HepG2 (cell line): ENCODE results near the gene DSCAML1. TPM values are rescaled to one million over a fixed set of nuclear protein-coding genes. Genes with fewer than 3 reads are reported as not detected.

Source experiments
- ATAC-seq: fragments of 200-7000 bp; cut with Tn5 transposase; 3 replicates; pipeline ENCODE4 v1.9.1; 2020; ENCODE audit warnings: mild to moderate bottlenecking, moderate library complexity
- BruUV-seq: library from RNA; stranded (reverse); fragments of 400-500 nt; replicated peaks from 2 replicates; lab custom pipeline; 2021; lab: Mats Ljungman, UMichigan
- CTCF ChIA-PET: fragments of 300-600 bp; formaldehyde crosslinking; extraction: SDS; loops from one replicate; lab custom pipeline; 2021; ENCODE audit warnings: low total read pairs, inconsistent platforms, low intra/inter-chr PET ratio; lab: Yijun Ruan, JAX
- POLR2A ChIA-PET: fragments of 350-600 bp; sonication (Branson Sonifier 250); formaldehyde crosslinking; loops from one replicate; lab custom pipeline; 2020; ENCODE audit warnings: antibody characterized with exemption, inconsistent platforms; lab: Yijun Ruan, JAX
- DNase-seq: peaks from one replicate; pipeline ENCODE4 v3.0.0-alpha.2; 2015; ENCODE audit warnings: low spot score
- FAIRE-seq: peaks from 3 replicates; lab custom pipeline; 2011; peaks lifted over from hg19 to GRCh38; lab: Jason Lieb, UNC
- H2AFZ ChIP-seq: one replicate; pipeline ENCODE4 v1.6.1; 2011; ENCODE audit warnings: low read length, inconsistent platforms
- H3K27ac ChIP-seq: fragments of 300-600 bp; 3 replicates; pipeline ENCODE4 v1.8.0; 2011; ENCODE audit warnings: mixed run types, mild to moderate bottlenecking, mixed read lengths, low read length, inconsistent platforms; ENCODE audit not compliant: insufficient read depth; ENCODE audit errors: extremely low read length
- H3K27me3 ChIP-seq, 2 experiments: fragments of 200-600 bp in 1 of 2; 2 replicates in 1 of 2; 3 replicates in 1 of 2; pipeline versions ENCODE4 v1.6.0 to v1.8.0; 2011; ENCODE audit warnings: low read length in 2 of 2, mild to moderate bottlenecking in 2 of 2, moderate library complexity in 2 of 2, inconsistent platforms in 1 of 2; ENCODE audit not compliant: insufficient read depth in 2 of 2, control insufficient read depth in 1 of 2
- H3K36me3 ChIP-seq, 2 experiments: fragments of 200-600 bp in 1 of 2; replicated peaks in 1 of 2; 2 replicates in 1 of 2; 3 replicates in 1 of 2; pipeline versions ENCODE4 v1.5.1 to v1.8.0; 2011; ENCODE audit warnings: low read length in 2 of 2, inconsistent platforms in 1 of 2; ENCODE audit not compliant: insufficient read depth in 2 of 2, control insufficient read depth in 1 of 2
- H3K4me1 ChIP-seq: 2 replicates; pipeline ENCODE4 v1.5.1; 2012; ENCODE audit warnings: low read length, inconsistent platforms; ENCODE audit not compliant: insufficient read depth
- H3K4me2 ChIP-seq: 2 replicates; pipeline ENCODE4 v1.6.0; 2011; ENCODE audit warnings: low read depth, low read length, inconsistent platforms
- H3K4me3 ChIP-seq, 3 experiments: fragments of 200-600 bp in 1 of 3; sonication (generic), shearing (Covaris generic) in 1 of 3; replicated peaks in 1 of 3; 2 replicates each; pipeline ENCODE4 v1.5.1; 2011 to 2016; ENCODE audit warnings: low read length in 3 of 3, inconsistent platforms in 2 of 3, low read depth in 2 of 3, mild to moderate bottlenecking in 2 of 3, control low read depth in 1 of 3, mixed read lengths in 1 of 3; ENCODE audit not compliant: insufficient read depth in 1 of 3
- H3K79me2 ChIP-seq: one replicate; pipeline ENCODE4 v1.6.1; 2011; ENCODE audit warnings: low read length, inconsistent platforms; ENCODE audit not compliant: insufficient read depth
- H3K9ac ChIP-seq: 2 replicates; pipeline ENCODE4 v1.6.0; 2011; ENCODE audit warnings: mild to moderate bottlenecking, low read depth, low read length, inconsistent platforms; ENCODE audit not compliant: insufficient read depth
- H3K9me3 ChIP-seq: 2 replicates; pipeline ENCODE4 v1.5.1; 2012; ENCODE audit warnings: mild to moderate bottlenecking, low read length
- H4K20me1 ChIP-seq: 2 replicates; pipeline ENCODE4 v1.6.0; 2011; ENCODE audit warnings: inconsistent platforms, mild to moderate bottlenecking, low read length, moderate library complexity; ENCODE audit not compliant: insufficient read depth
- PLRG1 ChIP-seq: fragments of 450-650 bp; conservative IDR thresholded peaks from 2 replicates; pipeline ENCODE4 v1.6.1; 2016
- ZNF235 ChIP-seq: sonication (generic); formaldehyde crosslinking; IDR thresholded peaks from 2 replicates; pipeline ENCODE4 v1.8.1; 2023; ENCODE audit warnings: mild to moderate bottlenecking, missing genetic modification reagents, borderline replicate concordance
- ZNF24 ChIP-seq: fragments of 450-650 bp; IDR thresholded peaks from 2 replicates; pipeline ENCODE4 v1.6.1; 2017; ENCODE audit warnings: antibody characterized with exemption, mild to moderate bottlenecking
- ZNF367 ChIP-seq: sonication (generic); formaldehyde crosslinking; IDR thresholded peaks from 2 replicates; pipeline ENCODE4 v1.4.0; 2020; ENCODE audit warnings: missing genetic modification reagents, borderline replicate concordance
- ZNF530 ChIP-seq: sonication (generic); formaldehyde crosslinking; IDR thresholded peaks from 2 replicates; pipeline ENCODE4 v1.5.0; 2020; ENCODE audit warnings: low read depth, mild to moderate bottlenecking, missing genetic modification reagents
- ZNF572 ChIP-seq: sonication (generic); formaldehyde crosslinking; IDR thresholded peaks from 2 replicates; pipeline ENCODE4 v1.5.1; 2020; ENCODE audit warnings: mild to moderate bottlenecking, missing genetic modification reagents
- ZNF629 ChIP-seq: sonication (generic); formaldehyde crosslinking; conservative IDR thresholded peaks from 2 replicates; pipeline ENCODE4 v1.5.0; 2020; ENCODE audit warnings: missing genetic modification reagents
- ZUFSP ChIP-seq: sonication (generic); formaldehyde crosslinking; IDR thresholded peaks from 2 replicates; pipeline ENCODE4 v1.9.0; 2021; ENCODE audit warnings: missing genetic modification reagents, mild to moderate bottlenecking, borderline replicate concordance
- WGBS: methylation state at CpG from one replicate; pipeline ENCODE4 v1.1.6; 2017; ENCODE audit warnings: low lambda C conversion rate; 5-methylcytosine and 5-hydroxymethylcytosine counted together
- in situ Hi-C: cut with HindIII; loops from 2 replicates; pipeline ENCODE4 v1.10.0; 2017; ENCODE audit warnings: low pct_unique_long_range_greater_than_20kb; ENCODE audit not compliant: extremely low pct_ligation_motif_present
- intact Hi-C: fragments of 100-400 bp; cut with micrococcal nuclease; formaldehyde crosslinking; loops from one replicate; pipeline ENCODE4 v1.10.0; 2022; ENCODE audit not compliant: unreplicated experiment
- polyA plus RNA-seq, 8 experiments: library from polyadenylated mRNA; depleted of rRNA in 3 of 8; stranded (reverse) in 7 of 8; unstranded in 1 of 8; fragments of >200 nt; fragmentation: Illumina TruSeq in 4 of 8; extraction: Trizol in 4 of 8; gene quantifications; 2 replicates each; pipeline versions ENCODE4 v1.2.1 to v1.2.3, GENCODE V29; 2011 to 2016; ENCODE audit warnings: low read depth in 4 of 8, missing spikeins in 1 of 8, mixed read lengths in 1 of 8; ENCODE audit not compliant: insufficient read depth in 1 of 8
- total RNA-seq, 5 experiments: library from RNA; depleted of rRNA; stranded (reverse); fragments of >200 nt; fragmentation: Illumina TruSeq; extraction: Trizol; gene quantifications; 2 replicates each; pipeline ENCODE4 v1.2.3, GENCODE V29; 2016; ENCODE audit warnings: low read depth in 1 of 5
- TF ChIP-seq, protein P1 (sequence below): sonication (generic); formaldehyde crosslinking; IDR thresholded peaks from 2 replicates; pipeline ENCODE4 v1.4.0; 2020; ENCODE audit warnings: missing genetic modification reagents

The DSCAML1 gene
- total and polyA plus RNA-seq, 2 of the 13 experiments (the other 11 are each of a cell fraction or from before 2014, with no cell fraction given), result 0.29 to 0.40 TPM

GRCh38 chr11:117712530-117712929 is 84.5 kb downstream of the DSCAML1 start:
- no peak overlapping the region for H2AFZ ChIP-seq
- CTCF ChIA-PET, result no interaction called here
- no TSS peak for BruUV-seq
- 59% methylated on average over 13 of the region's 13 CpGs for WGBS
- no peak overlapping the region for H3K4me3 ChIP-seq
- H3K9me3 ChIP-seq, result no peaks in the 10 kb centered on the region
- FAIRE-seq, result no peak
- no peaks in the 10 kb centered on the region for H3K79me2 ChIP-seq
- no peak for DNase-seq
- H3K36me3 ChIP-seq, result no peaks in the 10 kb centered on the region
- ATAC-seq, result no peak
- intact Hi-C loops (no loop called here), in situ Hi-C loops (no loop called here)
- POLR2A ChIA-PET, result no interaction called here
- no peak overlapping the region for H3K4me2 ChIP-seq
- peaks cover 6% of the 10 kb centered on the region for H3K4me1 ChIP-seq
- H3K27ac ChIP-seq, result no peak overlapping the region
- peaks cover 1% of the 10 kb centered on the region; the same call in 1 of the 2 replicates for H4K20me1 ChIP-seq
- H3K27me3 ChIP-seq, result peaks cover 6 to 17% of the 10 kb centered on the region in 2 experiments; a peak in 3 of 5 replicates
- no peak for TF ChIP-seq ZNF367 (CRISPR knock-in tag)
- no peak for TF ChIP-seq ZNF572 (CRISPR knock-in tag)
- no peak for TF ChIP-seq PLRG1
- TF ChIP-seq, protein P1, sequence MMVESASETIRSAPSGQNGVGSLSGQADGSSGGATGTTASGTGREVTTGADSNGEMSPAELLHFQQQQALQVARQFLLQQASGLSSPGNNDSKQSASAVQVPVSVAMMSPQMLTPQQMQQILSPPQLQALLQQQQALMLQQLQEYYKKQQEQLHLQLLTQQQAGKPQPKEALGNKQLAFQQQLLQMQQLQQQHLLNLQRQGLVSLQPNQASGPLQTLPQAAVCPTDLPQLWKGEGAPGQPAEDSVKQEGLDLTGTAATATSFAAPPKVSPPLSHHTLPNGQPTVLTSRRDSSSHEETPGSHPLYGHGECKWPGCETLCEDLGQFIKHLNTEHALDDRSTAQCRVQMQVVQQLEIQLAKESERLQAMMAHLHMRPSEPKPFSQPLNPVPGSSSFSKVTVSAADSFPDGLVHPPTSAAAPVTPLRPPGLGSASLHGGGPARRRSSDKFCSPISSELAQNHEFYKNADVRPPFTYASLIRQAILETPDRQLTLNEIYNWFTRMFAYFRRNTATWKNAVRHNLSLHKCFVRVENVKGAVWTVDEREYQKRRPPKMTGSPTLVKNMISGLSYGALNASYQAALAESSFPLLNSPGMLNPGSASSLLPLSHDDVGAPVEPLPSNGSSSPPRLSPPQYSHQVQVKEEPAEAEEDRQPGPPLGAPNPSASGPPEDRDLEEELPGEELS, result no peak
- no peak for TF ChIP-seq ZNF530
- TF ChIP-seq ZNF235 (CRISPR knock-in tag), result no peak
- H3K9ac ChIP-seq, result no peak overlapping the region

- TF ChIP-seq ZNF24, result no peak
- TF ChIP-seq ZUFSP (CRISPR knock-in tag), result no peak
- 0 out of 2 replicates have a peak, but pooled peaks have one; percentile 18 for TF ChIP-seq ZNF629
- intact Hi-C loops, result no loop called here
- no TSS peak for BruUV-seq
- H3K79me2 ChIP-seq, result no peaks in the 10 kb centered on the region
- no peaks in the 10 kb centered on the region for H3K9me3 ChIP-seq
- H3K36me3 ChIP-seq, result no peaks in the 10 kb centered on the region
- no peak for ATAC-seq
- H4K20me1 ChIP-seq, result no peaks in the 10 kb centered on the region; the same call in 1 of the 2 replicates
- H3K9ac ChIP-seq, result no peak overlapping the region
- no peak overlapping the region for H2AFZ ChIP-seq
- 12% methylated on average over 5 of the region's 7 CpGs for WGBS
- H3K27ac ChIP-seq, result no peak overlapping the region
- no peaks in the 10 kb centered on the region for H3K4me1 ChIP-seq
- no peak for DNase-seq
- CTCF ChIA-PET, result no interaction called here
- in situ Hi-C loops, result no loop called here
- no peak overlapping the region for H3K4me3 ChIP-seq
- H3K4me2 ChIP-seq, result no peak overlapping the region
- POLR2A ChIA-PET, result no interaction called here
- H3K27me3 ChIP-seq, result peaks cover 3 to 16% of the 10 kb centered on the region in 2 experiments; a peak in 2 of 5 replicates
- no peak for FAIRE-seq
These were observed 85.7 kb downstream of the DSCAML1 start for GRCh38 chr11:117711331-117711730.
